GM23338 (cell line): ENCODE data around the gene UBL7. TPM values are rescaled to one million over a fixed set of nuclear protein-coding genes. Genes with fewer than 3 reads are reported as not detected.

Source experiments
- ATAC-seq: fragments of 200-7000 bp; cut with Tn5 transposase; 3 replicates; pipeline ENCODE4 v1.9.1; 2020
- DNase-seq: peaks from one replicate; pipeline ENCODE4 v3.0.0-alpha.2; 2015; ENCODE audit warnings: low spot score
- H2AFZ ChIP-seq: fragments of 200-600 bp; sonication (generic); 2 replicates; pipeline ENCODE4 v1.8.0; 2016; ENCODE audit warnings: antibody characterized with exemption, mild to moderate bottlenecking, moderate library complexity
- H3F3A ChIP-seq: fragments of 200-600 bp; sonication (generic); replicated peaks from 2 replicates; pipeline ENCODE4 v1.8.0; 2017; ENCODE audit warnings: antibody characterized with exemption, mixed run types, low read depth
- H3K27ac ChIP-seq: fragments of 200-600 bp; sonication (generic); 2 replicates; pipeline ENCODE4 v1.6.1; 2016; ENCODE audit warnings: low read depth
- H3K27me3 ChIP-seq: fragments of 200-600 bp; sonication (generic); 2 replicates; pipeline ENCODE4 v1.8.0; 2016; ENCODE audit warnings: mild to moderate bottlenecking, mixed run types, moderate library complexity; ENCODE audit not compliant: insufficient read depth
- H3K36me3 ChIP-seq: fragments of 200-600 bp; sonication (generic); 2 replicates; pipeline ENCODE4 v1.8.0; 2016; ENCODE audit warnings: mild to moderate bottlenecking; ENCODE audit not compliant: insufficient read depth
- H3K4me1 ChIP-seq: fragments of 200-600 bp; sonication (generic); 2 replicates; pipeline ENCODE4 v1.8.0; 2016; ENCODE audit warnings: mild to moderate bottlenecking, moderate library complexity; ENCODE audit not compliant: insufficient read depth
- H3K4me2 ChIP-seq: fragments of 200-600 bp; sonication (generic); 2 replicates; pipeline ENCODE4 v1.7.1; 2017; ENCODE audit warnings: mixed run types
- H3K4me3 ChIP-seq: fragments of 200-600 bp; sonication (generic); 2 replicates; pipeline ENCODE4 v1.6.1; 2016; ENCODE audit warnings: mixed run types
- H3K79me2 ChIP-seq: fragments of 200-600 bp; sonication (generic); replicated peaks from 2 replicates; pipeline ENCODE4 v1.8.0; 2017; ENCODE audit warnings: mild to moderate bottlenecking; ENCODE audit not compliant: insufficient read depth
- H3K9me2 ChIP-seq: fragments of 200-600 bp; sonication (generic); 2 replicates; pipeline ENCODE4 v1.8.0; 2017; ENCODE audit not compliant: insufficient read depth
- H4K20me1 ChIP-seq: fragments of 200-600 bp; sonication (generic); replicated peaks from 2 replicates; pipeline ENCODE4 v1.8.0; 2017; ENCODE audit warnings: mild to moderate bottlenecking; ENCODE audit not compliant: insufficient read depth
- H3K27ac Mint-ChIP-seq: 2 replicates; pipeline ENCODE4 v1.8.0; 2020; ENCODE audit warnings: inconsistent platforms, mild to moderate bottlenecking, moderate library complexity, mixed read lengths
- H3K27me3 Mint-ChIP-seq: 3 replicates; pipeline ENCODE4 v1.8.0; 2022; ENCODE audit warnings: low read depth, mild to moderate bottlenecking, moderate library complexity, mixed read lengths, inconsistent platforms; ENCODE audit not compliant: insufficient read depth, poor library complexity
- H3K36me3 Mint-ChIP-seq: 3 replicates; pipeline ENCODE4 v1.8.0; 2021; ENCODE audit warnings: low read depth, mild to moderate bottlenecking, inconsistent platforms, moderate library complexity, mixed read lengths
- H3K4me1 Mint-ChIP-seq: 3 replicates; pipeline ENCODE4 v1.8.0; 2020; ENCODE audit warnings: mild to moderate bottlenecking, inconsistent platforms, mixed read lengths
- H3K4me3 Mint-ChIP-seq: 3 replicates; pipeline ENCODE4 v1.8.0; 2021; ENCODE audit warnings: moderate library complexity, mild to moderate bottlenecking, inconsistent platforms, mixed read lengths
- H3K9me3 Mint-ChIP-seq: 3 replicates; pipeline ENCODE4 v1.8.0; 2020; ENCODE audit warnings: moderate library complexity, mild to moderate bottlenecking, inconsistent platforms, mixed read lengths
- CREB1 ChIP-seq: fragments of 250-450 bp; sonication (Bioruptor Pico); IDR thresholded peaks from 2 replicates; pipeline ENCODE4 v1.5.0; 2020; ENCODE audit warnings: low read depth, mild to moderate bottlenecking, moderate library complexity
- EZH2 ChIP-seq: fragments of 200-600 bp; sonication (generic); IDR thresholded peaks from one replicate; pipeline ENCODE4 v1.8.0; 2017; ENCODE audit warnings: antibody characterized with exemption, mild to moderate bottlenecking, low read depth; ENCODE audit not compliant: unreplicated experiment
- EZH2phosphoT487 ChIP-seq: fragments of 200-600 bp; sonication (generic); IDR thresholded peaks from one replicate; pipeline ENCODE4 v1.8.1; 2018; ENCODE audit warnings: antibody characterized with exemption; ENCODE audit not compliant: unreplicated experiment
- JUNB ChIP-seq: IDR thresholded peaks from one replicate; pipeline ENCODE4 v1.6.1; 2016; ENCODE audit warnings: antibody characterized with exemption; ENCODE audit not compliant: unreplicated experiment
- NANOG ChIP-seq: IDR thresholded peaks from 2 replicates; pipeline ENCODE4 v1.6.1; 2016; ENCODE audit warnings: antibody characterized with exemption, borderline replicate concordance
- POLR2AphosphoS5 ChIP-seq: IDR thresholded peaks from 2 replicates; pipeline ENCODE4 v1.6.1; 2016; ENCODE audit warnings: antibody characterized with exemption, low read depth
- STAT1 ChIP-seq: IDR thresholded peaks from one replicate; pipeline ENCODE4 v1.6.1; 2016; ENCODE audit warnings: antibody characterized with exemption; ENCODE audit not compliant: unreplicated experiment
- ZNF114 ChIP-seq: fragments of 250-450 bp; sonication (Bioruptor Pico); IDR thresholded peaks from 2 replicates; pipeline ENCODE4 v1.5.0; 2020; ENCODE audit warnings: mild to moderate bottlenecking, moderate library complexity
- ZNF331 ChIP-seq: fragments of 250-450 bp; sonication (Bioruptor Pico); IDR thresholded peaks from 2 replicates; pipeline ENCODE4 v1.5.0; 2020; ENCODE audit warnings: low read depth, mild to moderate bottlenecking, moderate library complexity
- polyA plus RNA-seq: library from polyadenylated mRNA; unstranded; fragments of >200 nt; fragmentation: Nextera tagmentation; extraction: Ambion mirVana; gene quantifications from 2 replicates; pipeline ENCODE4 v1.2.1, GENCODE V29; 2016
- total RNA-seq: library from RNA; depleted of rRNA; stranded (reverse); fragments of >200 nt; shearing (Covaris generic); gene quantifications from 2 replicates; pipeline ENCODE4 v1.2.3, GENCODE V29; 2014
- TF ChIP-seq, protein P1 (sequence below): fragments of 250-450 bp; sonication (Bioruptor Pico); IDR thresholded peaks from 2 replicates; pipeline ENCODE4 v1.5.0; 2020; ENCODE audit warnings: mild to moderate bottlenecking, moderate library complexity
- TF ChIP-seq, protein P2 (sequence below), 2 experiments: fragments of 200-600 bp in 1 of 2; sonication (generic) in 1 of 2; conservative IDR thresholded peaks; 2 replicates each; pipeline versions ENCODE4 v1.5.1 to v1.6.1; 2016 to 2017; ENCODE audit warnings: antibody characterized with exemption in 2 of 2, low read depth in 2 of 2, mild to moderate bottlenecking in 2 of 2, moderate library complexity in 1 of 2
- TF ChIP-seq, protein P3 (sequence below): IDR thresholded peaks from 2 replicates; pipeline ENCODE4 v1.6.1; 2016; ENCODE audit warnings: antibody characterized with exemption
- TF ChIP-seq, protein P4 (sequence below): IDR thresholded peaks from one replicate; pipeline ENCODE4 v1.6.1; 2018; ENCODE audit warnings: antibody characterized with exemption; ENCODE audit not compliant: unreplicated experiment

The UBL7 gene
- total and polyA plus RNA-seq, 2 experiments from 2014 or later = 73.7 to 99.2 TPM

DNA sequence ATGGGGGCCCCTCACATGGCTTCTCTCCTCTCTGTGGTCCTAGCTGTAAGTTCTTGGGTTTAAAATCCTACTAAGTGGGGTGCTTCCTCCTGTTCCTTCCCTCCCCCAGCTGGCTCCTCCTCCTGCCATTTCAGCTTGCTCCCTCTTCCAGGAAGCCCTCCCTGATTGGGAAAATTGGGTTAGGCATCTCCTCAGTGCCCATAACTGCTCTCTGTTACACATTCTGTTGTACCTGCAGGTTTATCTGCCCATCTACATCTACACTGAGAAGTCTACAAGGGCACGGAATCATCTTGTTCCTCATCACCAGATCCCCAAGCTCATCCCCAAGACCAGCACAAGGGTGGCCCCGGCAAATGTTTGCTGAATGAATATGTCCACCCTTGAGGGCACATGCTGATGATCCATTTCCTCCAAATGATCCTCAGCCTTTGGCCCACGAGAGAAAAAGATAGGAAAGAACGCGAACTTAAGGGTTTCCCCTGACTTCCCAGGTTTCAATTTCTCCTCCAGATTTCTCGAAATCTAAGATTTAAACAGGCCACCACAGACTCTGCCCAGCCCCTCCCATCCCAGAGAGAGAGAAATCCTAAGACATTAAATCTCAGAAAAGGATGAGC lies 31.1 kb downstream of the UBL7 start:
- H3K27me3 Mint-ChIP-seq = peaks cover 26% of the 10 kb centered on the region
- H3K4me3 Mint-ChIP-seq = no peak overlapping the region
- H2AFZ ChIP-seq = no peak overlapping the region
- H3K4me3 ChIP-seq = no peak overlapping the region
- peaks cover 8% of the 10 kb centered on the region for H4K20me1 ChIP-seq
- H3K4me1 ChIP-seq = peaks cover 21% of the 10 kb centered on the region
- no peak overlapping the region for H3K27ac Mint-ChIP-seq
- H3F3A ChIP-seq = no peaks in the 10 kb centered on the region
- no peak overlapping the region for H3K27ac ChIP-seq
- peaks cover 24% of the 10 kb centered on the region for H3K79me2 ChIP-seq
- no peaks in the 10 kb centered on the region for H3K9me2 ChIP-seq
- DNase-seq (no peak), ATAC-seq (no peak)
- no peaks in the 10 kb centered on the region for H3K36me3 ChIP-seq
- no peaks in the 10 kb centered on the region; the same call in 2 of the 3 replicates for H3K36me3 Mint-ChIP-seq
- no peak overlapping the region for H3K4me2 ChIP-seq
- TF ChIP-seq, protein P1, sequence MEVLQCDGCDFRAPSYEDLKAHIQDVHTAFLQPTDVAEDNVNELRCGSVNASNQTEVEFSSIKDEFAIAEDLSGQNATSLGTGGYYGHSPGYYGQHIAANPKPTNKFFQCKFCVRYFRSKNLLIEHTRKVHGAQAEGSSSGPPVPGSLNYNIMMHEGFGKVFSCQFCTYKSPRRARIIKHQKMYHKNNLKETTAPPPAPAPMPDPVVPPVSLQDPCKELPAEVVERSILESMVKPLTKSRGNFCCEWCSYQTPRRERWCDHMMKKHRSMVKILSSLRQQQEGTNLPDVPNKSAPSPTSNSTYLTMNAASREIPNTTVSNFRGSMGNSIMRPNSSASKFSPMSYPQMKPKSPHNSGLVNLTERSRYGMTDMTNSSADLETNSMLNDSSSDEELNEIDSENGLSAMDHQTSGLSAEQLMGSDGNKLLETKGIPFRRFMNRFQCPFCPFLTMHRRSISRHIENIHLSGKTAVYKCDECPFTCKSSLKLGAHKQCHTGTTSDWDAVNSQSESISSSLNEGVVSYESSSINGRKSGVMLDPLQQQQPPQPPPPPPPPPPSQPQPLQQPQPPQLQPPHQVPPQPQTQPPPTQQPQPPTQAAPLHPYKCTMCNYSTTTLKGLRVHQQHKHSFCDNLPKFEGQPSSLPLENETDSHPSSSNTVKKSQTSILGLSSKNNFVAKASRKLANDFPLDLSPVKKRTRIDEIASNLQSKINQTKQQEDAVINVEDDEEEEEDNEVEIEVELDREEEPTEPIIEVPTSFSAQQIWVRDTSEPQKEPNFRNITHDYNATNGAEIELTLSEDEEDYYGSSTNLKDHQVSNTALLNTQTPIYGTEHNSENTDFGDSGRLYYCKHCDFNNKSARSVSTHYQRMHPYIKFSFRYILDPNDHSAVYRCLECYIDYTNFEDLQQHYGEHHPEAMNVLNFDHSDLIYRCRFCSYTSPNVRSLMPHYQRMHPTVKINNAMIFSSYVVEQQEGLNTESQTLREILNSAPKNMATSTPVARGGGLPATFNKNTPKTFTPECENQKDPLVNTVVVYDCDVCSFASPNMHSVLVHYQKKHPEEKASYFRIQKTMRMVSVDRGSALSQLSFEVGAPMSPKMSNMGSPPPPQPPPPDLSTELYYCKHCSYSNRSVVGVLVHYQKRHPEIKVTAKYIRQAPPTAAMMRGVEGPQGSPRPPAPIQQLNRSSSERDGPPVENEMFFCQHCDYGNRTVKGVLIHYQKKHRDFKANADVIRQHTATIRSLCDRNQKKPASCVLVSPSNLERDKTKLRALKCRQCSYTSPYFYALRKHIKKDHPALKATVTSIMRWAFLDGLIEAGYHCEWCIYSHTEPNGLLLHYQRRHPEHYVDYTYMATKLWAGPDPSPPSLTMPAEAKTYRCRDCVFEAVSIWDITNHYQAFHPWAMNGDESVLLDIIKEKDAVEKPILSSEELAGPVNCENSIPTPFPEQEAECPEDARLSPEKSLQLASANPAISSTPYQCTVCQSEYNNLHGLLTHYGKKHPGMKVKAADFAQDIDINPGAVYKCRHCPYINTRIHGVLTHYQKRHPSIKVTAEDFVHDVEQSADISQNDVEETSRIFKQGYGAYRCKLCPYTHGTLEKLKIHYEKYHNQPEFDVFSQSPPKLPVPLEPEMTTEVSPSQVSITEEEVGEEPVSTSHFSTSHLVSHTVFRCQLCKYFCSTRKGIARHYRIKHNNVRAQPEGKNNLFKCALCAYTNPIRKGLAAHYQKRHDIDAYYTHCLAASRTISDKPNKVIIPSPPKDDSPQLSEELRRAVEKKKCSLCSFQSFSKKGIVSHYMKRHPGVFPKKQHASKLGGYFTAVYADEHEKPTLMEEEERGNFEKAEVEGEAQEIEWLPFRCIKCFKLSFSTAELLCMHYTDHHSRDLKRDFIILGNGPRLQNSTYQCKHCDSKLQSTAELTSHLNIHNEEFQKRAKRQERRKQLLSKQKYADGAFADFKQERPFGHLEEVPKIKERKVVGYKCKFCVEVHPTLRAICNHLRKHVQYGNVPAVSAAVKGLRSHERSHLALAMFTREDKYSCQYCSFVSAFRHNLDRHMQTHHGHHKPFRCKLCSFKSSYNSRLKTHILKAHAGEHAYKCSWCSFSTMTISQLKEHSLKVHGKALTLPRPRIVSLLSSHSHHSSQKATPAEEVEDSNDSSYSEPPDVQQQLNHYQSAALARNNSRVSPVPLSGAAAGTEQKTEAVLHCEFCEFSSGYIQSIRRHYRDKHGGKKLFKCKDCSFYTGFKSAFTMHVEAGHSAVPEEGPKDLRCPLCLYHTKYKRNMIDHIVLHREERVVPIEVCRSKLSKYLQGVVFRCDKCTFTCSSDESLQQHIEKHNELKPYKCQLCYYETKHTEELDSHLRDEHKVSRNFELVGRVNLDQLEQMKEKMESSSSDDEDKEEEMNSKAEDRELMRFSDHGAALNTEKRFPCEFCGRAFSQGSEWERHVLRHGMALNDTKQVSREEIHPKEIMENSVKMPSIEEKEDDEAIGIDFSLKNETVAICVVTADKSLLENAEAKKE = no peak
- TF ChIP-seq ZNF331 (CRISPR knock-in tag) (no peak), NANOG (no peak), STAT1 (no peak), EZH2 (no peak), CREB1 (CRISPR knock-in tag) (no peak), EZH2phosphoT487 (no peak), POLR2AphosphoS5 (no peak), JUNB (no peak), ZNF114 (no peak)
- TF ChIP-seq, protein P2, sequence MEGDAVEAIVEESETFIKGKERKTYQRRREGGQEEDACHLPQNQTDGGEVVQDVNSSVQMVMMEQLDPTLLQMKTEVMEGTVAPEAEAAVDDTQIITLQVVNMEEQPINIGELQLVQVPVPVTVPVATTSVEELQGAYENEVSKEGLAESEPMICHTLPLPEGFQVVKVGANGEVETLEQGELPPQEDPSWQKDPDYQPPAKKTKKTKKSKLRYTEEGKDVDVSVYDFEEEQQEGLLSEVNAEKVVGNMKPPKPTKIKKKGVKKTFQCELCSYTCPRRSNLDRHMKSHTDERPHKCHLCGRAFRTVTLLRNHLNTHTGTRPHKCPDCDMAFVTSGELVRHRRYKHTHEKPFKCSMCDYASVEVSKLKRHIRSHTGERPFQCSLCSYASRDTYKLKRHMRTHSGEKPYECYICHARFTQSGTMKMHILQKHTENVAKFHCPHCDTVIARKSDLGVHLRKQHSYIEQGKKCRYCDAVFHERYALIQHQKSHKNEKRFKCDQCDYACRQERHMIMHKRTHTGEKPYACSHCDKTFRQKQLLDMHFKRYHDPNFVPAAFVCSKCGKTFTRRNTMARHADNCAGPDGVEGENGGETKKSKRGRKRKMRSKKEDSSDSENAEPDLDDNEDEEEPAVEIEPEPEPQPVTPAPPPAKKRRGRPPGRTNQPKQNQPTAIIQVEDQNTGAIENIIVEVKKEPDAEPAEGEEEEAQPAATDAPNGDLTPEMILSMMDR (conservative IDR thresholded peaks at IDR 0.05; ENCODE audit: low read depth in 2 of 2) = no peak
- TF ChIP-seq, protein P3, sequence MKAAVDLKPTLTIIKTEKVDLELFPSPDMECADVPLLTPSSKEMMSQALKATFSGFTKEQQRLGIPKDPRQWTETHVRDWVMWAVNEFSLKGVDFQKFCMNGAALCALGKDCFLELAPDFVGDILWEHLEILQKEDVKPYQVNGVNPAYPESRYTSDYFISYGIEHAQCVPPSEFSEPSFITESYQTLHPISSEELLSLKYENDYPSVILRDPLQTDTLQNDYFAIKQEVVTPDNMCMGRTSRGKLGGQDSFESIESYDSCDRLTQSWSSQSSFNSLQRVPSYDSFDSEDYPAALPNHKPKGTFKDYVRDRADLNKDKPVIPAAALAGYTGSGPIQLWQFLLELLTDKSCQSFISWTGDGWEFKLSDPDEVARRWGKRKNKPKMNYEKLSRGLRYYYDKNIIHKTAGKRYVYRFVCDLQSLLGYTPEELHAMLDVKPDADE = no peak
- TF ChIP-seq, protein P4, sequence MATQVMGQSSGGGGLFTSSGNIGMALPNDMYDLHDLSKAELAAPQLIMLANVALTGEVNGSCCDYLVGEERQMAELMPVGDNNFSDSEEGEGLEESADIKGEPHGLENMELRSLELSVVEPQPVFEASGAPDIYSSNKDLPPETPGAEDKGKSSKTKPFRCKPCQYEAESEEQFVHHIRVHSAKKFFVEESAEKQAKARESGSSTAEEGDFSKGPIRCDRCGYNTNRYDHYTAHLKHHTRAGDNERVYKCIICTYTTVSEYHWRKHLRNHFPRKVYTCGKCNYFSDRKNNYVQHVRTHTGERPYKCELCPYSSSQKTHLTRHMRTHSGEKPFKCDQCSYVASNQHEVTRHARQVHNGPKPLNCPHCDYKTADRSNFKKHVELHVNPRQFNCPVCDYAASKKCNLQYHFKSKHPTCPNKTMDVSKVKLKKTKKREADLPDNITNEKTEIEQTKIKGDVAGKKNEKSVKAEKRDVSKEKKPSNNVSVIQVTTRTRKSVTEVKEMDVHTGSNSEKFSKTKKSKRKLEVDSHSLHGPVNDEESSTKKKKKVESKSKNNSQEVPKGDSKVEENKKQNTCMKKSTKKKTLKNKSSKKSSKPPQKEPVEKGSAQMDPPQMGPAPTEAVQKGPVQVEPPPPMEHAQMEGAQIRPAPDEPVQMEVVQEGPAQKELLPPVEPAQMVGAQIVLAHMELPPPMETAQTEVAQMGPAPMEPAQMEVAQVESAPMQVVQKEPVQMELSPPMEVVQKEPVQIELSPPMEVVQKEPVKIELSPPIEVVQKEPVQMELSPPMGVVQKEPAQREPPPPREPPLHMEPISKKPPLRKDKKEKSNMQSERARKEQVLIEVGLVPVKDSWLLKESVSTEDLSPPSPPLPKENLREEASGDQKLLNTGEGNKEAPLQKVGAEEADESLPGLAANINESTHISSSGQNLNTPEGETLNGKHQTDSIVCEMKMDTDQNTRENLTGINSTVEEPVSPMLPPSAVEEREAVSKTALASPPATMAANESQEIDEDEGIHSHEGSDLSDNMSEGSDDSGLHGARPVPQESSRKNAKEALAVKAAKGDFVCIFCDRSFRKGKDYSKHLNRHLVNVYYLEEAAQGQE = no peak
- no peaks in the 10 kb centered on the region for H3K9me3 Mint-ChIP-seq
- peaks cover 39% of the 10 kb centered on the region for H3K4me1 Mint-ChIP-seq
- H3K27me3 ChIP-seq = peaks cover 10% of the 10 kb centered on the region
